ENCODE results near the gene DCC.

DNA sequence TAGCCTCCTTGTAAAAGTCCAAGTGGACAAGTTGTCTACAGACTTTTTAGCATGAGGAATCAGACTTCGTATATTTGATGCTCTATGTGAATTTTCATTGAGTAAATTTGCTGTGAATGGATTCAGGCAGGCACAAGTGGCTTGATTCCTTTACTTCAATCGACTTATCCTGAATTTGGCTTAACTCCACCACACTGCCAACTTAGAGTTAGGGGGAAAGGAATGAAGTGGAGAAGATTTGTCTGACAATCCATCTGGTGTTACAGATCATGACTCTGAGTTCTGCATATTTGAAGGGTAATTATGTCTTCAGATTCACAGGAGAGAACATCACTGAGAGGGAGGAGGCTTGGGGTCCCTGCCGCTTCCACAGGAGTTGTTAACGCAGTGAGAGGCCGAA, 829.3 kb downstream of the DCC start:
- TF ChIP-seq EZH2 (IDR thresholded peaks at IDR 0.05; ENCODE audit: insufficient read depth, poor library complexity, severe bottlenecking) (no peak), EZH2phosphoT487 (IDR thresholded peaks at IDR 0.05; ENCODE audit: insufficient read depth, low read depth) (no peak)
